ENCODE measurements around the gene RPL21.
A peak's percentile ranks its signal among the peaks of the same experiment; 100 is the strongest.
"Not testable (repeated sequence)": the region's sequence is repeated elsewhere in the genome, so short reads cannot be mapped to it uniquely, and the experiment has no call there.

Gene RPL21

GRCh38 chr13:27280841-27281240, 29.5 kb downstream of the RPL21 start:
- DNase-seq (ENCODE audit: extremely low spot score) = no peak
- no peak for TF ChIP-seq CTCF (IDR thresholded peaks at IDR 0.05; ENCODE audit: control extremely low read depth, extremely low read depth, low read depth, missing control alignments)
- ChIA-PET POLR2A (no interaction called here), CTCF (interaction anchor here (1.6 to 2.6 kb wide), 4 partner anchors 8 to 295 kb away, joined by 5 to 16 read pairs (median 9); partner anchors contain the start of gene RASL11A)

- DNase-seq (ENCODE audit: extremely low spot score) = no peak
- POLR2A ChIA-PET = no interaction called here
- TF ChIP-seq CTCF (IDR thresholded peaks at IDR 0.05; ENCODE audit: control extremely low read depth, extremely low read depth, low read depth, missing control alignments) = no peak
- CTCF ChIA-PET = interaction anchor here (0.7 to 2.6 kb wide), 7 partner anchors 9 to 296 kb away, joined by 3 to 16 read pairs (median 5); partner anchors contain the start of gene RASL11A
Observed at GRCh38 chr13:27281420-27281819, 30.1 kb downstream of the RPL21 start.

GRCh38 chr13:27283906-27284493, 32.6 kb downstream of the RPL21 start:
- DNase-seq (ENCODE audit: extremely low spot score) = no peak
- ChIA-PET POLR2A (no interaction called here), CTCF (interaction anchor here (0.9 to 3.0 kb wide), 16 partner anchors 9 to 354 kb away, joined by 3 to 20 read pairs (median 4); partner anchors contain the start of gene RASL11A)
- TF ChIP-seq CTCF (IDR thresholded peaks at IDR 0.05; ENCODE audit: control extremely low read depth, extremely low read depth, low read depth, missing control alignments) = peak; percentile 41

GRCh38 chr13:27288392-27288791, 37.0 kb downstream of the RPL21 start:
- POLR2A ChIA-PET = no interaction called here
- DNase-seq (ENCODE audit: extremely low spot score) = no peak
- TF ChIP-seq CTCF (IDR thresholded peaks at IDR 0.05; ENCODE audit: control extremely low read depth, extremely low read depth, low read depth, missing control alignments) = no peak
- CTCF ChIA-PET = interaction anchor here (1.5 kb wide), 1 partner anchor 303 kb away, joined by 8 read pairs; no protein-coding TSS in a partner anchor

- DNase-seq (ENCODE audit: extremely low spot score) = no peak
- no peak for TF ChIP-seq CTCF (IDR thresholded peaks at IDR 0.05; ENCODE audit: control extremely low read depth, extremely low read depth, low read depth, missing control alignments)
- CTCF ChIA-PET = interaction anchor here (1.2 to 1.5 kb wide), 6 partner anchors 11 to 304 kb away, joined by 3 to 8 read pairs (median 4); partner anchors contain the start of gene RASL11A
- POLR2A ChIA-PET = no interaction called here
Observed at GRCh38 chr13:27289011-27289665, 37.8 kb downstream of the RPL21 start.

GRCh38 chr13:27290715-27291114, 39.4 kb downstream of the RPL21 start:
- no peak for TF ChIP-seq CTCF (IDR thresholded peaks at IDR 0.05; ENCODE audit: control extremely low read depth, extremely low read depth, low read depth, missing control alignments)
- no peak for DNase-seq (ENCODE audit: extremely low spot score)
- ChIA-PET CTCF (interaction anchor here (2.0 kb wide), 1 partner anchor 305 kb away, joined by 4 read pairs; no protein-coding TSS in a partner anchor), POLR2A (no interaction called here)

- CTCF ChIA-PET = interaction anchor here (1.2 to 2.0 kb wide), 3 partner anchors 8 to 306 kb away, joined by 3 to 4 read pairs (median 3); no protein-coding TSS in a partner anchor
- POLR2A ChIA-PET; DNase-seq (ENCODE audit: extremely low spot score): not testable (repeated sequence)
Observed at GRCh38 chr13:27291967-27292366, 40.6 kb downstream of the RPL21 start.
